ENCODE results near the gene ELN. TPM values are rescaled to one million over a fixed set of nuclear protein-coding genes. Genes with fewer than 3 reads are reported as not detected.

The ELN gene
- total and polyA plus RNA-seq, 2 donors (not counting 3 experiments of a cell fraction or from before 2014, with no cell fraction given) = 1.7 to 2.6 TPM

DNA sequence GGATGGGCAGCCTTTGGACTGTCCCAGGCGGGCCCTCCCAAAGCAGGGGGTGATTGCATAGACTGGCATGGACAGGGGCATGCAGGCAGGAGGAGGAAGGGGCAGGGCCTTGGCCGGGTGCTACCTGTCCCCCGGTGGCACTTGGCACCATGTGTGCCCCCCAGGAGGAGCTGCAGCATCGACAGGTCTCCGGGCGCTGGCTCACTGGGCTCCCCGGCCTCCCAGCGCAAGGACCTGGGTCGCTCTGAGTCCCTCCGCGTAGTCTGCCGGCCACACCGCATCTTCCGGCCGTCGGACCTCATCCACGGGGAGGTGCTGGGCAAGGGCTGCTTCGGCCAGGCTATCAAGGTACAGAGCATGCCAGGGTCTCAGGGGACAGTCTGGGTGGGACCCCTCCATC is 78.9 kb downstream of the ELN start:
- no TSS peak for BruUV-seq (replicated peaks)
- Histone ChIP-seq H3K9me3 (replicated peaks; ENCODE audit: control insufficient read depth, insufficient read depth, low read length) (no peaks in the 10 kb centered on the region), H3K9ac (replicated peaks; ENCODE audit: extremely low read depth, insufficient read depth, low read length) (no peak overlapping the region), H3K4me2 (ENCODE audit: insufficient read depth, low read length) (no peak overlapping the region), H3K4me3 (replicated peaks in 1 of 3; ENCODE audit: insufficient read depth in 1 of 3, low read depth in 1 of 3, low read length in 3 of 3) (no peak overlapping the region), H3K36me3 (ENCODE audit: control insufficient read depth in 2 of 2, extremely low read depth in 1 of 2, insufficient read depth in 2 of 2, low read length in 2 of 2) (peaks cover 5 to 34% of the 10 kb centered on the region in 2 experiments), H4K20me1 (replicated peaks; ENCODE audit: control insufficient read depth, extremely low read depth, insufficient read depth, low read length) (no peaks in the 10 kb centered on the region), H3K4me1 (ENCODE audit: control insufficient read depth, extremely low read depth, insufficient read depth, low read length) (no peaks in the 10 kb centered on the region), H3K27me3 (ENCODE audit: control insufficient read depth in 2 of 2, insufficient read depth in 2 of 2, low read length in 2 of 2) (no peaks in the 10 kb centered on the region), H3K27ac (ENCODE audit: insufficient read depth, low read depth, low read length) (no peak overlapping the region), H3K9me1 (replicated peaks; ENCODE audit: control insufficient read depth, extremely low read depth, insufficient read depth, low read length) (no peaks in the 10 kb centered on the region), H2AFZ (ENCODE audit: low read depth, low read length) (no peak overlapping the region), H3K79me2 (ENCODE audit: control insufficient read depth, insufficient read depth, low read length) (no peaks in the 10 kb centered on the region)
- CTCF ChIA-PET = interaction anchor here (1.1 to 1.6 kb wide), 4 partner anchors 9 to 100 kb away, joined by 3 to 4 read pairs (median 3); no protein-coding TSS in a partner anchor
- FAIRE-seq (no peak), DNase-seq (ENCODE audit: low read depth, low spot score) (no peak)
- no peak for TF ChIP-seq FOS (IDR thresholded peaks at IDR 0.05; ENCODE audit: borderline replicate concordance, insufficient read depth, low read length)
- no peak for TF ChIP-seq JUN (IDR thresholded peaks at IDR 0.05; ENCODE audit: borderline replicate concordance, insufficient read depth, insufficient read length, low read depth)
- no peak for TF ChIP-seq EZH2 (IDR thresholded peaks at IDR 0.05; ENCODE audit: borderline replicate concordance, low read depth, low read length, severe bottlenecking)
- TF ChIP-seq POLR2A (IDR thresholded peaks at IDR 0.05; ENCODE audit: low read depth, low read length) = no peak
- TF ChIP-seq GATA2 (IDR thresholded peaks at IDR 0.05; ENCODE audit: insufficient read depth, insufficient read length, low read depth, low read length) = no peak
- TF ChIP-seq MAX (IDR thresholded peaks at IDR 0.05; ENCODE audit: insufficient read depth, insufficient read length) = no peak
- no peak for TF ChIP-seq MYC (IDR thresholded peaks at IDR 0.05; ENCODE audit: low read depth, low read length)
- TF ChIP-seq, protein P1, sequence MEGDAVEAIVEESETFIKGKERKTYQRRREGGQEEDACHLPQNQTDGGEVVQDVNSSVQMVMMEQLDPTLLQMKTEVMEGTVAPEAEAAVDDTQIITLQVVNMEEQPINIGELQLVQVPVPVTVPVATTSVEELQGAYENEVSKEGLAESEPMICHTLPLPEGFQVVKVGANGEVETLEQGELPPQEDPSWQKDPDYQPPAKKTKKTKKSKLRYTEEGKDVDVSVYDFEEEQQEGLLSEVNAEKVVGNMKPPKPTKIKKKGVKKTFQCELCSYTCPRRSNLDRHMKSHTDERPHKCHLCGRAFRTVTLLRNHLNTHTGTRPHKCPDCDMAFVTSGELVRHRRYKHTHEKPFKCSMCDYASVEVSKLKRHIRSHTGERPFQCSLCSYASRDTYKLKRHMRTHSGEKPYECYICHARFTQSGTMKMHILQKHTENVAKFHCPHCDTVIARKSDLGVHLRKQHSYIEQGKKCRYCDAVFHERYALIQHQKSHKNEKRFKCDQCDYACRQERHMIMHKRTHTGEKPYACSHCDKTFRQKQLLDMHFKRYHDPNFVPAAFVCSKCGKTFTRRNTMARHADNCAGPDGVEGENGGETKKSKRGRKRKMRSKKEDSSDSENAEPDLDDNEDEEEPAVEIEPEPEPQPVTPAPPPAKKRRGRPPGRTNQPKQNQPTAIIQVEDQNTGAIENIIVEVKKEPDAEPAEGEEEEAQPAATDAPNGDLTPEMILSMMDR (IDR thresholded peaks at IDR 0.05; ENCODE audit: extremely low read depth in 1 of 2, insufficient read depth in 1 of 2, low read depth in 1 of 2, low read length in 2 of 2) = no peak
- TF ChIP-seq POLR2AphosphoS5 (IDR thresholded peaks at IDR 0.05; ENCODE audit: insufficient read depth, low read depth, low read length) = no peak
- POLR2A ChIA-PET = no interaction called here
- dilution Hi-C loops (cut with MboI; ENCODE audit: extremely low pct_ligation_motif_present, low sequenced_read_pairs) = no loop called here
- intact Hi-C loops (cut with micrococcal nuclease) = no loop called here

All from endothelial cell of umbilical vein (primary cell).